D721Med (cell line): ENCODE results near the gene LGI1.
A peak's percentile ranks its signal among the peaks of the same experiment; 100 is the strongest.
"Not testable (repeated sequence)": the region's sequence is repeated elsewhere in the genome, so short reads cannot be mapped to it uniquely, and the experiment has no call there.

Source experiments
- DNase-seq: peaks from one replicate; pipeline ENCODE4 v3.0.0; 2011; ENCODE audit warnings: low spot score; ENCODE audit not compliant: insufficient read length
- FAIRE-seq: peaks from 2 replicates; lab custom pipeline; 2011; peaks lifted over from hg19 to GRCh38; lab: Jason Lieb, UNC
- CTCF ChIP-seq: IDR thresholded peaks from 2 replicates; pipeline ENCODE4 v1.5.1; 2012; ENCODE audit warnings: mild to moderate bottlenecking, control low read depth; ENCODE audit not compliant: insufficient read depth; ENCODE audit errors: missing control alignments

The LGI1 gene

GRCh38 chr10:93821051-93821772 is 63.5 kb downstream of the LGI1 start:
- no peak for DNase-seq

GRCh38 chr10:93826355-93826754 is 68.6 kb downstream of the LGI1 start:
- DNase-seq: no peak
- FAIRE-seq: no peak
- TF ChIP-seq CTCF: no peak

More at GRCh38 chr10:93821051-93821772, 63.5 kb downstream of the LGI1 start:
- peak; percentile 93 for TF ChIP-seq CTCF
- FAIRE-seq: peak; percentile 80

- no peak for TF ChIP-seq CTCF
- FAIRE-seq (no peak), DNase-seq (no peak)
Measured at GRCh38 chr10:93827056-93827804, 69.5 kb downstream of the LGI1 start.

- DNase-seq, FAIRE-seq: not testable (repeated sequence)
Measured at GRCh38 chr10:93831065-93831464, 73.3 kb downstream of the LGI1 start.

- DNase-seq: no peak
- no peak for TF ChIP-seq CTCF
- no peak for FAIRE-seq
Measured at GRCh38 chr10:93835770-93836169, 78.0 kb downstream of the LGI1 start.

- FAIRE-seq: no peak
- no peak for TF ChIP-seq CTCF
Measured at GRCh38 chr10:93837822-93838221, 80.1 kb downstream of the LGI1 start.

GRCh38 chr10:93838278-93838677 is 80.5 kb downstream of the LGI1 start:
- no peak for TF ChIP-seq CTCF
- no peak for DNase-seq
- FAIRE-seq: no peak

More at GRCh38 chr10:93837822-93838221, 80.1 kb downstream of the LGI1 start:
- no peak for DNase-seq
